Astrocyte (in vitro differentiated cells and primary cell): Measurements from ENCODE around the gene PAX5. TPM values are rescaled to one million over a fixed set of nuclear protein-coding genes. Genes with fewer than 3 reads are reported as not detected.

Source experiments
- DNase-seq: peaks from one replicate; pipeline ENCODE4 v3.0.0-alpha.2; 2010; ENCODE audit warnings: low read depth
- FAIRE-seq: peaks from 2 replicates; lab custom pipeline; 2011; peaks lifted over from hg19 to GRCh38; lab: Jason Lieb, UNC
- H2AFZ ChIP-seq: 2 replicates; pipeline ENCODE4 v1.6.0; 2012; ENCODE audit warnings: low read depth, low read length, inconsistent platforms
- H3K27ac ChIP-seq: 2 replicates; pipeline ENCODE4 v1.5.1; 2011; ENCODE audit warnings: low read depth, low read length, inconsistent platforms
- H3K27me3 ChIP-seq: 2 replicates; pipeline ENCODE4 v1.6.0; 2011; ENCODE audit warnings: low read length, inconsistent platforms; ENCODE audit not compliant: insufficient read depth
- H3K36me3 ChIP-seq: 2 replicates; pipeline ENCODE4 v1.5.1; 2011; ENCODE audit warnings: low read length, inconsistent platforms; ENCODE audit not compliant: insufficient read depth
- H3K4me1 ChIP-seq: 2 replicates; pipeline ENCODE4 v1.5.1; 2011; ENCODE audit warnings: low read length, inconsistent platforms; ENCODE audit not compliant: insufficient read depth
- H3K4me2 ChIP-seq: 2 replicates; pipeline ENCODE4 v1.6.0; 2012; ENCODE audit warnings: low read length, inconsistent platforms
- H3K4me3 ChIP-seq: 2 replicates; pipeline ENCODE4 v1.5.1; 2011; ENCODE audit warnings: low read depth, mild to moderate bottlenecking, low read length, inconsistent platforms; ENCODE audit not compliant: insufficient read depth
- H3K79me2 ChIP-seq: 2 replicates; pipeline ENCODE4 v1.6.0; 2012; ENCODE audit warnings: mild to moderate bottlenecking, low read length, inconsistent platforms; ENCODE audit not compliant: insufficient read depth
- H3K9ac ChIP-seq: 2 replicates; pipeline ENCODE4 v1.6.0; 2012; ENCODE audit warnings: mild to moderate bottlenecking, low read length, inconsistent platforms
- H3K9me3 ChIP-seq: 2 replicates; pipeline ENCODE4 v1.5.1; 2012; ENCODE audit warnings: low read depth, mild to moderate bottlenecking, low read length, inconsistent platforms; ENCODE audit not compliant: insufficient read depth
- H4K20me1 ChIP-seq: 2 replicates; pipeline ENCODE4 v1.6.0; 2012; ENCODE audit warnings: low read length, inconsistent platforms; ENCODE audit not compliant: insufficient read depth
- H3K27ac Mint-ChIP-seq: one replicate; pipeline ENCODE4 v1.8.0; 2021; ENCODE audit warnings: mild to moderate bottlenecking, mixed read lengths; ENCODE audit not compliant: unreplicated experiment
- H3K27me3 Mint-ChIP-seq: one replicate; pipeline ENCODE4 v1.8.0; 2021; ENCODE audit warnings: low read depth, mixed read lengths; ENCODE audit not compliant: unreplicated experiment
- H3K36me3 Mint-ChIP-seq: one replicate; pipeline ENCODE4 v1.8.0; 2021; ENCODE audit warnings: low read depth, mixed read lengths; ENCODE audit not compliant: unreplicated experiment
- H3K4me1 Mint-ChIP-seq: one replicate; pipeline ENCODE4 v1.8.0; 2021; ENCODE audit warnings: low read depth, mixed read lengths; ENCODE audit not compliant: unreplicated experiment
- H3K4me3 Mint-ChIP-seq: one replicate; pipeline ENCODE4 v1.8.0; 2021; ENCODE audit warnings: mild to moderate bottlenecking, moderate library complexity, mixed read lengths; ENCODE audit not compliant: unreplicated experiment
- H3K9me3 Mint-ChIP-seq: one replicate; pipeline ENCODE4 v1.8.0; 2021; ENCODE audit warnings: mild to moderate bottlenecking, mixed read lengths; ENCODE audit not compliant: unreplicated experiment
- EZH2 ChIP-seq: IDR thresholded peaks from 2 replicates; pipeline ENCODE4 v1.6.1; 2012; ENCODE audit warnings: mild to moderate bottlenecking, low read length, inconsistent platforms; ENCODE audit not compliant: insufficient read depth
- total RNA-seq: library from RNA; stranded (reverse); gene quantifications from 2 replicates; pipeline ENCODE4 v1.2.1, GENCODE V29; 2021
- TF ChIP-seq, protein P1 (sequence below): IDR thresholded peaks from 2 replicates; pipeline ENCODE4 v1.5.1; 2011; ENCODE audit warnings: low read depth, mild to moderate bottlenecking, inconsistent platforms, low read length, moderate library complexity; ENCODE audit not compliant: insufficient read depth

The PAX5 gene
- total RNA-seq, 1 donor from 2014 or later = not detected

GRCh38 chr9:36889844-36890243 lies 144.2 kb downstream of the PAX5 start:
- no peak overlapping the region for H3K4me2 ChIP-seq
- no peaks in the 10 kb centered on the region for H3K9me3 ChIP-seq
- Mint-ChIP-seq H3K4me3 (no peak overlapping the region), H3K9me3 (peaks cover 3% of the 10 kb centered on the region), H3K36me3 (no peaks in the 10 kb centered on the region), H3K27me3 (peaks cover 88% of the 10 kb centered on the region), H3K27ac (no peak overlapping the region), H3K4me1 (peaks cover 3% of the 10 kb centered on the region)
- H3K27ac ChIP-seq = no peak overlapping the region
- no peaks in the 10 kb centered on the region for H4K20me1 ChIP-seq
- no peak overlapping the region for H3K9ac ChIP-seq
- no peaks in the 10 kb centered on the region for H3K36me3 ChIP-seq
- TF ChIP-seq EZH2 = no peak
- TF ChIP-seq, protein P1, sequence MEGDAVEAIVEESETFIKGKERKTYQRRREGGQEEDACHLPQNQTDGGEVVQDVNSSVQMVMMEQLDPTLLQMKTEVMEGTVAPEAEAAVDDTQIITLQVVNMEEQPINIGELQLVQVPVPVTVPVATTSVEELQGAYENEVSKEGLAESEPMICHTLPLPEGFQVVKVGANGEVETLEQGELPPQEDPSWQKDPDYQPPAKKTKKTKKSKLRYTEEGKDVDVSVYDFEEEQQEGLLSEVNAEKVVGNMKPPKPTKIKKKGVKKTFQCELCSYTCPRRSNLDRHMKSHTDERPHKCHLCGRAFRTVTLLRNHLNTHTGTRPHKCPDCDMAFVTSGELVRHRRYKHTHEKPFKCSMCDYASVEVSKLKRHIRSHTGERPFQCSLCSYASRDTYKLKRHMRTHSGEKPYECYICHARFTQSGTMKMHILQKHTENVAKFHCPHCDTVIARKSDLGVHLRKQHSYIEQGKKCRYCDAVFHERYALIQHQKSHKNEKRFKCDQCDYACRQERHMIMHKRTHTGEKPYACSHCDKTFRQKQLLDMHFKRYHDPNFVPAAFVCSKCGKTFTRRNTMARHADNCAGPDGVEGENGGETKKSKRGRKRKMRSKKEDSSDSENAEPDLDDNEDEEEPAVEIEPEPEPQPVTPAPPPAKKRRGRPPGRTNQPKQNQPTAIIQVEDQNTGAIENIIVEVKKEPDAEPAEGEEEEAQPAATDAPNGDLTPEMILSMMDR = no peak
- DNase-seq = no peak
- H3K27me3 ChIP-seq = peaks cover 76% of the 10 kb centered on the region
- no peak overlapping the region for H2AFZ ChIP-seq
- H3K79me2 ChIP-seq = no peaks in the 10 kb centered on the region
- H3K4me3 ChIP-seq = no peak overlapping the region
- H3K4me1 ChIP-seq = no peaks in the 10 kb centered on the region
- no peak for FAIRE-seq

GRCh38 chr9:36888551-36888950 lies 145.5 kb downstream of the PAX5 start:
- H3K9ac ChIP-seq = no peak overlapping the region
- TF ChIP-seq, protein P1 = no peak
- no peak for TF ChIP-seq EZH2
- H3K4me3 ChIP-seq = no peak overlapping the region
- H3K27me3 Mint-ChIP-seq = peaks cover 81% of the 10 kb centered on the region
- H3K4me3 Mint-ChIP-seq = no peak overlapping the region
- no peaks in the 10 kb centered on the region for H3K36me3 Mint-ChIP-seq
- no peaks in the 10 kb centered on the region for H3K36me3 ChIP-seq
- no peaks in the 10 kb centered on the region for H3K9me3 ChIP-seq
- H3K9me3 Mint-ChIP-seq = peaks cover 3% of the 10 kb centered on the region
- DNase-seq (no peak), FAIRE-seq (no peak)
- H4K20me1 ChIP-seq = no peaks in the 10 kb centered on the region
- no peak overlapping the region for H2AFZ ChIP-seq
- H3K27ac ChIP-seq = no peak overlapping the region
- H3K27me3 ChIP-seq = peaks cover 68% of the 10 kb centered on the region
- H3K79me2 ChIP-seq = no peaks in the 10 kb centered on the region
- no peak overlapping the region for H3K4me2 ChIP-seq
- H3K4me1 Mint-ChIP-seq = peaks cover 3% of the 10 kb centered on the region
- H3K27ac Mint-ChIP-seq = no peak overlapping the region
- H3K4me1 ChIP-seq = no peaks in the 10 kb centered on the region

DNA sequence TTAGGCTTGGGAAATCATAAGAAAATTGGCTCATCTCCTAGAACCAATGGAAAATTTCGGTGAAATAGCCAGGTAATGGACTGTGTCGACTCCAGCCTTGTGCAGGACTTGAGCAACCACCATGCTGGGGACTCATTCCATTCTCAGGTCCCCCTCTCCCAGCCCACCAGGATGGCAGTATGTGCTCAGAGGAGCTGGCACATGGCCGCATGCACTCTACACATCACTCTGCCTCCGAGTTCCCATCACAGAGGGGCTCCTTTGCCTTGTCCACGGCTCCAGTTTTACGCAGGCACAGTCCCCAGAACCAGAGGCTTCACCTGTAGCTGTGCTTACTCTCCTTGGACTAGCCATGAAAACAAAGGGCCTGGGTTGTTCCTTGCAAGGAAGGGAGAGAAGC lies 149.3 kb downstream of the PAX5 start:
- FAIRE-seq (no peak), DNase-seq (no peak)
- TF ChIP-seq, protein P1 = no peak
- no peak for TF ChIP-seq EZH2
- no peak overlapping the region for H2AFZ ChIP-seq
- peaks cover 42% of the 10 kb centered on the region for H3K27me3 ChIP-seq
- no peaks in the 10 kb centered on the region for H4K20me1 ChIP-seq
- Mint-ChIP-seq H3K27ac (no peak overlapping the region), H3K27me3 (peaks cover 74% of the 10 kb centered on the region), H3K4me1 (no peaks in the 10 kb centered on the region), H3K36me3 (no peaks in the 10 kb centered on the region), H3K4me3 (no peak overlapping the region), H3K9me3 (peaks cover 3% of the 10 kb centered on the region)
- H3K4me2 ChIP-seq = no peak overlapping the region
- H3K27ac ChIP-seq = no peak overlapping the region
- H3K79me2 ChIP-seq = no peaks in the 10 kb centered on the region
- no peaks in the 10 kb centered on the region for H3K36me3 ChIP-seq
- H3K9ac ChIP-seq = no peak overlapping the region
- H3K4me1 ChIP-seq = no peaks in the 10 kb centered on the region
- H3K4me3 ChIP-seq = no peak overlapping the region
- no peaks in the 10 kb centered on the region for H3K9me3 ChIP-seq
